ENCODE data around the gene USF3.

DNA sequence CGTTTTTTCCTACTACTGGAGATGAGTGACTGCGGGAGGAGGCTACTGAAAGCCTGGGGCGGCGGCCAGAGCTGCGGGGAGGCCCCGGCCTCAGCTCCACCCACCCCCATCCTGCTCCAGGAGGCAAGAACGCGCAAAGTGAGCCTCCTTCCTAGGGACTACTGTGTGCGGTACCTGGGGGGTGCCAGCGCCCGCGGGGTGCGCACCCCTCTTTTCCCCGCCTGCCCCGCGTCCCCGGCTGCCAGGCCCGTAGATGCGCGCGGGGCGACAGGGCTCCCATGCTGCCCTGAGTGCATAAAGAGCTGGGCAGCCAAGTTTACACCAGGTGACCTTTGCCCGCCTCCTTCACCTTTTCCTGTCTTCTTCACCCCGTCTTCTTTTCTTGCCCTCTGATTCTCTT is 2.5 kb upstream of the USF3 start:
- no peak for TF ChIP-seq POLR2A (IDR thresholded peaks at IDR 0.05; ENCODE audit: low read depth, low read length)
- TF ChIP-seq POLR2AphosphoS5 (IDR thresholded peaks at IDR 0.05; ENCODE audit: low read depth, low read length) = no peak

Measured in GM12892 (cell line).